Breast epithelium (tissue), 4 donors: ENCODE results near the gene TNFRSF8. TPM values are rescaled to one million over a fixed set of nuclear protein-coding genes. Genes with fewer than 3 reads are reported as not detected.
A peak's percentile ranks its signal among the peaks of the same experiment; 100 is the strongest.

Experiments
- DNase-seq, 2 donors: peaks; one replicate each; pipeline ENCODE4 v3.0.0-alpha.2; 2019; ENCODE audit warnings: low spot score in 2 of 2
- H3K27ac ChIP-seq, 2 donors: fragments of 200-600 bp; sonication (generic) in 1 of 2; one replicate each; pipeline ENCODE4 v1.5.1; 2016 to 2019; ENCODE audit warnings: mild to moderate bottlenecking in 1 of 2
- H3K27me3 ChIP-seq, 2 donors: fragments of 200-600 bp; sonication (generic) in 1 of 2; one replicate each; pipeline versions ENCODE4 v1.5.1 to v1.6.0; 2017 to 2019; ENCODE audit warnings: control low read depth in 1 of 2, mild to moderate bottlenecking in 1 of 2
- H3K36me3 ChIP-seq: fragments of 200-600 bp; one replicate; pipeline ENCODE4 v1.5.1; 2019
- H3K4me1 ChIP-seq, 2 donors: fragments of 200-600 bp; sonication (generic); one replicate each; pipeline ENCODE4 v1.5.1; 2016 to 2019; ENCODE audit warnings: control low read depth in 1 of 2
- H3K4me3 ChIP-seq, 3 donors: fragments of 200-600 bp; sonication (generic); 1 replicate in 2 of 3; 2 replicates in 1 of 3; pipeline ENCODE4 v1.5.1; 2016 to 2019; ENCODE audit warnings: mild to moderate bottlenecking in 3 of 3, moderate library complexity in 2 of 3
- H3K9me3 ChIP-seq, 2 donors: fragments of 200-600 bp; sonication (generic) in 1 of 2; one replicate each; pipeline ENCODE4 v1.5.1; 2016 to 2019; ENCODE audit warnings: control low read depth in 1 of 2
- CTCF ChIP-seq, 3 donors: fragments of 450-650 bp; IDR thresholded peaks; one replicate each; pipeline ENCODE4 v1.5.1; 2016 to 2017; ENCODE audit warnings: antibody characterized with exemption in 3 of 3, mild to moderate bottlenecking in 3 of 3, moderate library complexity in 3 of 3
- POLR2A ChIP-seq: fragments of 450-650 bp; IDR thresholded peaks from one replicate; pipeline ENCODE4 v1.6.1; 2016; ENCODE audit warnings: antibody characterized with exemption, mild to moderate bottlenecking, moderate library complexity
- POLR2AphosphoS5 ChIP-seq, 3 donors: sonication (generic); formaldehyde crosslinking; IDR thresholded peaks; one replicate each; pipeline ENCODE4 v1.6.1; 2017; ENCODE audit warnings: antibody characterized with exemption in 3 of 3
- intact Hi-C: fragments of 100-400 bp; cut with DNase I; formaldehyde crosslinking; loops from one replicate; pipeline ENCODE4 v1.15.1; 2023; ENCODE audit warnings: low total_unique reads
- total RNA-seq, 3 donors: library from RNA; depleted of rRNA; stranded (reverse); fragments of >200 nt; gene quantifications; one replicate each; pipeline ENCODE4 v1.1.0, GENCODE V29; 2016

Gene TNFRSF8
- total RNA-seq, 3 donors from 2014 or later, result 0.88 to 2.3 (median 1.6) TPM

DNA sequence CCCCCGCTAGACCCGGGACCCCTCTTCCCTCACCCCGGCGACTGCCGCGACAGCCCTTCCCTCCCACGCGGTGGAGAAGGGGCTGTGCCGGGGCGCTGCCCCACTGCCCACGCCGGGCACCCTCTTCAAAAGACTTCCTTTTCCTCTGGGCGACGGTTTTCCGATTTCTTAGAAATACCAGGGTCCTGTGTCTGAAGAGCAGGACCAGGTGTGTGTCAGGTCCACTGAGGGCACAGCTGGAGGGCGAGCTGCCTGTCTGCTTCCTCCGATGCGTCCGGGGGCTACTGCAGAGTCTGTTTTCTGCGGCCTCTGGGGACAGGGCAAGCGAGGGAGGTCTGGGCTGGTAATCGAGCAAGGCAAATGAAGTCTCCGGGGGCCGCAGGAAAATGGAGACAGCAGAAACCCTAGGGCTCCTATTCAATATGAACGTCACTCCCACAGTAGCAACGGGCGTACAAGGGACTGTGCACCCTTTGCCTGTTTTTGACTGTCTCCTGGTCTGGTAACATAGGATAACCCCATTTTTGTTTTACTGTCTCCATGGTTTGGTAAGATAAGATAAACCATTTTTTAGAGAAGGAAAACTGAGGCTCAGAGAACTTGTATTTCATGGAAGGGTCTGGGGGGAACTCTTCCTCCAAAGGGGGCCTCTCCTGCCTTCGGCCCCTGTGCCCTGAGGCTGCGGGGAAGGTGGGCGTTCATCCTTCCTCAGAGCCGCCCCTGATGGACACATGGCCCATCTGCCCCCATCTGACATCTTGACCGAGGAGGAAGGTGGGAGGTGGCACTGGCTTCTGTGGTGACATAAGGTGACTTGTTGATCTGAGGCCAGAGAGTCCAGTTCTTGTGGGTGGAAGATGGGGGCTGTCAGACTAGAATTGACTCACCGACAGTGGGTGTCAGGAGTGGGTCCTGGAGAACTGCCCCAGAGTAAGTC lies 104.7 kb downstream of the TNFRSF8 start:
- Histone ChIP-seq H3K4me1 (peaks cover 0 to 3% of the 10 kb centered on the region in 2 donors), H3K36me3 (no peaks in the 10 kb centered on the region), H3K27me3 (no peaks in the 10 kb centered on the region), H3K4me3 (peak overlapping the region; percentile 85 to 94 (median 90)), H3K9me3 (no peaks in the 10 kb centered on the region), H3K27ac (peak overlapping the region; percentile 80 to 93)
- DNase-seq, result no peak
- TF ChIP-seq POLR2AphosphoS5 (IDR thresholded peaks at IDR 0.05) (no peak), POLR2A (no peak), CTCF (IDR thresholded peaks at IDR 0.05) (no peak)
- intact Hi-C loops, result no loop called here

GRCh38 chr1:12168451-12169160 lies 105.5 kb downstream of the TNFRSF8 start:
- H3K4me1 ChIP-seq, result peaks cover 0 to 3% of the 10 kb centered on the region in 2 donors
- TF ChIP-seq POLR2A (no peak), POLR2AphosphoS5 (IDR thresholded peaks at IDR 0.05) (no peak), CTCF (IDR thresholded peaks at IDR 0.05) (no peak)
- H3K27me3 ChIP-seq, result no peaks in the 10 kb centered on the region
- no peaks in the 10 kb centered on the region for H3K9me3 ChIP-seq
- H3K4me3 ChIP-seq, result peak overlapping the region; percentile 85 to 94 (median 90)
- no peaks in the 10 kb centered on the region for H3K36me3 ChIP-seq
- DNase-seq, result no peak
- intact Hi-C loops, result no loop called here
- H3K27ac ChIP-seq, result peak overlapping the region; percentile 80 to 93

DNA sequence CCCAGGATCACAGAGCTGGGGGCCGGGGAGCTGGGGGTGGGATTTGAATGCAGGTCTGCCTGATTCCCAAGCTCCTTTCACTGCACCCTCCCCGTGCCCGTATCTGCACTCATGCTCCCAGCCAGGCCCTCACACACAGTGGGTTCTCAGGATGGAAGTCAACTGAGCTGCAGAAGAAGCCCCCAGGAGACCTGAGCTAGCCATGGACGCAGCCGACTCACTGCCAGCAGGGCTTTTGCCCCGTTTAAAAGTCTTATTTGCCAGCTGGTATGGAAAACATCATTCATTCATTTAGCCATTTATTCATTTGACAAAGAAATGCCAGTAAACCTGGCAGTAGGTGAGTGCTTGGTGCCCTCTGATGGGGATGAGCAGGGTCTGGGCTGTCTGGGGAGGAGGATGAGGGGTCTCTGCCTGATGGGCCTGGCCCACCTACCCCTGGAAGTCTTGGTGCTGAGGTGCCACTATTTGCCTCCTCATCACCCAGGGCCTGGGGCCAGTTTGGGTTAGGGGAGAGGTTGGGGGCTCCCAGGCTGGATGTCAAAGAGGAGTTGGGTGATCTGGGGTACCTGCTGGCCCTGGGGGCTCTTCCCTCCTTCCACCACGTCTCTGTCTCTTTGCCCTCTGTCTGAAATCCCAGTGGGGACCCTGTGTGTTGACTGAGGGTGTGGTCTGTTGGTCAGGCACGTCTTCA lies 106.5 kb downstream of the TNFRSF8 start:
- H3K27ac ChIP-seq, result peak overlapping the region; percentile 29 to 93
- intact Hi-C loops, result no loop called here
- H3K9me3 ChIP-seq, result no peaks in the 10 kb centered on the region
- H3K36me3 ChIP-seq, result no peaks in the 10 kb centered on the region
- no peak for DNase-seq
- peaks cover 0 to 3% of the 10 kb centered on the region in 2 donors for H3K4me1 ChIP-seq
- H3K4me3 ChIP-seq, result peak overlapping the region in 2 of 3 donors; percentile 90 to 94
- TF ChIP-seq POLR2AphosphoS5 (IDR thresholded peaks at IDR 0.05) (no peak), POLR2A (no peak), CTCF (IDR thresholded peaks at IDR 0.05) (no peak)
- no peaks in the 10 kb centered on the region for H3K27me3 ChIP-seq

- Histone ChIP-seq H3K27me3 (no peaks in the 10 kb centered on the region), H3K36me3 (no peaks in the 10 kb centered on the region), H3K27ac (peak overlapping the region; percentile 29 to 93), H3K4me3 (peak overlapping the region in 2 of 3 donors; percentile 2 to 94), H3K4me1 (peaks cover 0 to 3% of the 10 kb centered on the region in 2 donors), H3K9me3 (no peaks in the 10 kb centered on the region)
- intact Hi-C loops, result no loop called here
- DNase-seq, result no peak
- TF ChIP-seq POLR2A (no peak), CTCF (IDR thresholded peaks at IDR 0.05) (no peak), POLR2AphosphoS5 (IDR thresholded peaks at IDR 0.05) (no peak)
Measured at GRCh38 chr1:12170263-12170671, 107.2 kb downstream of the TNFRSF8 start.
